WTC11 (cell line): ENCODE measurements around the gene HTR7. TPM values are rescaled to one million over a fixed set of nuclear protein-coding genes. Genes with fewer than 3 reads are reported as not detected.

Experiments
- ATAC-seq: fragments of 200-7000 bp; cut with Tn5 transposase; 2 replicates; pipeline ENCODE4 v1.10.0; 2021; ENCODE audit warnings: mild to moderate bottlenecking, moderate library complexity
- CTCF ChIA-PET: fragments of 300-600 bp; sonication (Branson Sonifier 250); formaldehyde crosslinking; loops from one replicate; lab custom pipeline; 2021; ENCODE audit warnings: antibody characterized with exemption; lab: Charles Lee
- POLR2A ChIA-PET: fragments of 350-600 bp; sonication (Branson Sonifier 250); formaldehyde crosslinking; loops from one replicate; lab custom pipeline; 2021; ENCODE audit warnings: antibody characterized with exemption; lab: Charles Lee
- DNase-seq: peaks from one replicate; pipeline ENCODE4 v3.0.0; 2021; ENCODE audit warnings: low spot score
- H3K27ac Mint-ChIP-seq: 2 replicates; pipeline ENCODE4 v1.8.0; 2021; ENCODE audit warnings: mixed read lengths
- H3K27me3 Mint-ChIP-seq: 2 replicates; pipeline ENCODE4 v1.8.0; 2021; ENCODE audit warnings: low read depth, mild to moderate bottlenecking, moderate library complexity, mixed read lengths
- H3K36me3 Mint-ChIP-seq: 2 replicates; pipeline ENCODE4 v1.8.0; 2021; ENCODE audit warnings: mixed read lengths
- H3K4me1 Mint-ChIP-seq: 2 replicates; pipeline ENCODE4 v1.8.0; 2022; ENCODE audit warnings: mixed read lengths
- H3K4me3 Mint-ChIP-seq: 2 replicates; pipeline ENCODE4 v1.8.0; 2021; ENCODE audit warnings: mild to moderate bottlenecking, moderate library complexity, mixed read lengths
- H3K9me3 Mint-ChIP-seq: 2 replicates; pipeline ENCODE4 v1.8.0; 2021; ENCODE audit warnings: mixed read lengths
- ESRRA ChIP-seq: sonication (generic); formaldehyde crosslinking; IDR thresholded peaks from 2 replicates; pipeline ENCODE4 v1.8.1; 2022; ENCODE audit warnings: mild to moderate bottlenecking, missing genetic modification reagents, borderline replicate concordance
- ETV6 ChIP-seq: sonication (generic); formaldehyde crosslinking; IDR thresholded peaks from 2 replicates; pipeline ENCODE4 v1.8.1; 2022; ENCODE audit warnings: mild to moderate bottlenecking, missing genetic modification reagents
- FOXP1 ChIP-seq: sonication (generic); formaldehyde crosslinking; IDR thresholded peaks from 2 replicates; pipeline ENCODE4 v1.8.0; 2022; ENCODE audit warnings: missing genetic modification reagents, mild to moderate bottlenecking, moderate library complexity, borderline replicate concordance
- KAT7 ChIP-seq: sonication (generic); formaldehyde crosslinking; IDR thresholded peaks from 2 replicates; pipeline ENCODE4 v1.8.1; 2023; ENCODE audit warnings: missing genetic modification reagents, mild to moderate bottlenecking, borderline replicate concordance
- SMAD3 ChIP-seq: sonication (generic); formaldehyde crosslinking; IDR thresholded peaks from 2 replicates; pipeline ENCODE4 v1.8.0; 2022; ENCODE audit warnings: missing genetic modification reagents, mild to moderate bottlenecking, borderline replicate concordance
- SP1 ChIP-seq: sonication (generic); formaldehyde crosslinking; conservative IDR thresholded peaks from 2 replicates; pipeline ENCODE4 v1.8.1; 2022; ENCODE audit warnings: missing genetic modification reagents
- ZNF121 ChIP-seq: sonication (generic); formaldehyde crosslinking; IDR thresholded peaks from 2 replicates; pipeline ENCODE4 v1.8.0; 2023; ENCODE audit warnings: missing genetic modification reagents
- ZNF219 ChIP-seq: sonication (generic); formaldehyde crosslinking; IDR thresholded peaks from 2 replicates; pipeline ENCODE4 v1.8.0; 2023; ENCODE audit warnings: missing genetic modification reagents, mild to moderate bottlenecking, borderline replicate concordance
- ZNF671 ChIP-seq: fragments of 250-450 bp; sonication (Bioruptor Pico); IDR thresholded peaks from 2 replicates; pipeline ENCODE4 v1.8.0; 2021; ENCODE audit warnings: mild to moderate bottlenecking
- total RNA-seq: library from RNA; stranded (reverse); gene quantifications from 3 replicates; pipeline ENCODE4 v1.2.3, GENCODE V29; 2021
- TF ChIP-seq, protein P1 (sequence below): sonication (generic); formaldehyde crosslinking; IDR thresholded peaks from 2 replicates; pipeline ENCODE4 v1.8.0; 2022; ENCODE audit warnings: mild to moderate bottlenecking, missing genetic modification reagents
- TF ChIP-seq, protein P2 (sequence below): sonication (generic); formaldehyde crosslinking; IDR thresholded peaks from 2 replicates; pipeline ENCODE4 v1.8.1; 2022; ENCODE audit warnings: low read depth, missing genetic modification reagents, borderline replicate concordance
- TF ChIP-seq, protein P3 (sequence below): fragments of 250-450 bp; sonication (Bioruptor Pico); IDR thresholded peaks from 2 replicates; pipeline ENCODE4 v1.9.0; 2021; ENCODE audit warnings: mild to moderate bottlenecking
- TF ChIP-seq, protein P4 (sequence below): sonication (generic); formaldehyde crosslinking; IDR thresholded peaks from 2 replicates; pipeline ENCODE4 v1.8.0; 2023; ENCODE audit warnings: mild to moderate bottlenecking, missing genetic modification reagents
- TF ChIP-seq, protein P5 (sequence below): sonication (generic); formaldehyde crosslinking; conservative IDR thresholded peaks from 2 replicates; pipeline ENCODE4 v1.8.1; 2023; ENCODE audit warnings: mild to moderate bottlenecking, low read depth, missing genetic modification reagents, moderate library complexity

HTR7 gene
- total RNA-seq, 1 experiment from 2014 or later, result 11.2 TPM

DNA sequence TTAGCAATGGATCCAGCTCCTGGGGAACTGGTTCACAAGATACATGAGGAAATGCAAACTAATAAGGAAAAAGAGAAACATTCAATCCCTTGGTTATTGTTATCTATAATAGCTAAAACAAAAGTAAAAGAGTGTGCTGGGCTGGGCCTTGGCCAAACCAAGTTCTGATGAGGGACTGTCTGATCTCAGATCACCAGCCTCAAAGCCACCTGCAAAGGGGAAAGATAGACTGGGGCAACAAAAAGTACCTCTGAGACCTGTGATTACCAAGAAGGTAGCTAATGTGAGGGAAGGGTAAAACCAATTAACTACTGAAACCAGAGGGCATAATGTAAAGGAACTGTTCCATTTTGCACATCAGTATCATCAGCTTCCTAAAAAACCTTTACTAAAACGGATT, 51.2 kb downstream of the HTR7 start (continued):
- TF ChIP-seq, protein P1, sequence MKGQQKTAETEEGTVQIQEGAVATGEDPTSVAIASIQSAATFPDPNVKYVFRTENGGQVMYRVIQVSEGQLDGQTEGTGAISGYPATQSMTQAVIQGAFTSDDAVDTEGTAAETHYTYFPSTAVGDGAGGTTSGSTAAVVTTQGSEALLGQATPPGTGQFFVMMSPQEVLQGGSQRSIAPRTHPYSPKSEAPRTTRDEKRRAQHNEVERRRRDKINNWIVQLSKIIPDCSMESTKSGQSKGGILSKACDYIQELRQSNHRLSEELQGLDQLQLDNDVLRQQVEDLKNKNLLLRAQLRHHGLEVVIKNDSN (CRISPR knock-in tag), result no peak
- TF ChIP-seq, protein P2, sequence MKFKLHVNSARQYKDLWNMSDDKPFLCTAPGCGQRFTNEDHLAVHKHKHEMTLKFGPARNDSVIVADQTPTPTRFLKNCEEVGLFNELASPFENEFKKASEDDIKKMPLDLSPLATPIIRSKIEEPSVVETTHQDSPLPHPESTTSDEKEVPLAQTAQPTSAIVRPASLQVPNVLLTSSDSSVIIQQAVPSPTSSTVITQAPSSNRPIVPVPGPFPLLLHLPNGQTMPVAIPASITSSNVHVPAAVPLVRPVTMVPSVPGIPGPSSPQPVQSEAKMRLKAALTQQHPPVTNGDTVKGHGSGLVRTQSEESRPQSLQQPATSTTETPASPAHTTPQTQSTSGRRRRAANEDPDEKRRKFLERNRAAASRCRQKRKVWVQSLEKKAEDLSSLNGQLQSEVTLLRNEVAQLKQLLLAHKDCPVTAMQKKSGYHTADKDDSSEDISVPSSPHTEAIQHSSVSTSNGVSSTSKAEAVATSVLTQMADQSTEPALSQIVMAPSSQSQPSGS, result no peak
- TF ChIP-seq KAT7 (CRISPR knock-in tag) (no peak), FOXP1 (CRISPR knock-in tag) (no peak), ZNF671 (CRISPR knock-in tag) (no peak), SMAD3 (CRISPR knock-in tag) (no peak)
- TF ChIP-seq, protein P3, sequence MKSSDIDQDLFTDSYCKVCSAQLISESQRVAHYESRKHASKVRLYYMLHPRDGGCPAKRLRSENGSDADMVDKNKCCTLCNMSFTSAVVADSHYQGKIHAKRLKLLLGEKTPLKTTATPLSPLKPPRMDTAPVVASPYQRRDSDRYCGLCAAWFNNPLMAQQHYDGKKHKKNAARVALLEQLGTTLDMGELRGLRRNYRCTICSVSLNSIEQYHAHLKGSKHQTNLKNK (CRISPR knock-in tag), result no peak
- TF ChIP-seq, protein P4, sequence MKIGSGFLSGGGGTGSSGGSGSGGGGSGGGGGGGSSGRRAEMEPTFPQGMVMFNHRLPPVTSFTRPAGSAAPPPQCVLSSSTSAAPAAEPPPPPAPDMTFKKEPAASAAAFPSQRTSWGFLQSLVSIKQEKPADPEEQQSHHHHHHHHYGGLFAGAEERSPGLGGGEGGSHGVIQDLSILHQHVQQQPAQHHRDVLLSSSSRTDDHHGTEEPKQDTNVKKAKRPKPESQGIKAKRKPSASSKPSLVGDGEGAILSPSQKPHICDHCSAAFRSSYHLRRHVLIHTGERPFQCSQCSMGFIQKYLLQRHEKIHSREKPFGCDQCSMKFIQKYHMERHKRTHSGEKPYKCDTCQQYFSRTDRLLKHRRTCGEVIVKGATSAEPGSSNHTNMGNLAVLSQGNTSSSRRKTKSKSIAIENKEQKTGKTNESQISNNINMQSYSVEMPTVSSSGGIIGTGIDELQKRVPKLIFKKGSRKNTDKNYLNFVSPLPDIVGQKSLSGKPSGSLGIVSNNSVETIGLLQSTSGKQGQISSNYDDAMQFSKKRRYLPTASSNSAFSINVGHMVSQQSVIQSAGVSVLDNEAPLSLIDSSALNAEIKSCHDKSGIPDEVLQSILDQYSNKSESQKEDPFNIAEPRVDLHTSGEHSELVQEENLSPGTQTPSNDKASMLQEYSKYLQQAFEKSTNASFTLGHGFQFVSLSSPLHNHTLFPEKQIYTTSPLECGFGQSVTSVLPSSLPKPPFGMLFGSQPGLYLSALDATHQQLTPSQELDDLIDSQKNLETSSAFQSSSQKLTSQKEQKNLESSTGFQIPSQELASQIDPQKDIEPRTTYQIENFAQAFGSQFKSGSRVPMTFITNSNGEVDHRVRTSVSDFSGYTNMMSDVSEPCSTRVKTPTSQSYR (CRISPR knock-in tag), result no peak

DNA sequence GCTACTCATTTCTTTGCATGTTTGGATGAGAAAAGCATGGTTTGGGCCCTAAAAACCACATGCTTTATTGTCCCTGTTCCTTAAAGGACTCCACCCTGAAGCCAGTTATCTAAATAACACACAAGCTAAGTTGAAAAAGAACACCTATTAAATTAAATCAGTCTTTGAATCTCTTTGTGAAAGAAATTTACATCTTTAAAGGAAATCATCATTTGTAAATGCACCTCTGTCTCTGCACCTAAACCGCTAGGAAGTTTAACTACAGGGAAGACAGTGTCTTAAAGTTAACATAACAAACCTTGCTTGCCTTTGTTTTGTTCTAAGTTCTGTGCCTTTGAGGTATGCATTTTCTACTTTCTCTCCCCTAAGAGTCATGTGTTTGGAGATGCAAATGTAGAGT, 52.6 kb downstream of the HTR7 start:
- Mint-ChIP-seq H3K4me1 (peaks cover 52% of the 10 kb centered on the region), H3K27me3 (peaks cover 80% of the 10 kb centered on the region), H3K36me3 (peaks cover 54% of the 10 kb centered on the region), H3K9me3 (peaks cover 53% of the 10 kb centered on the region), H3K27ac (peak overlapping the region; percentile 82), H3K4me3 (peak overlapping the region; percentile 15; the same call in 1 of the 2 replicates)
- ChIA-PET POLR2A (interaction anchor here (1.3 kb wide), 1 partner anchor 9 kb away, joined by 4 read pairs; no protein-coding TSS in a partner anchor), CTCF (interaction anchor here (3.7 kb wide), 1 partner anchor 17 kb away, joined by 21 read pairs; no protein-coding TSS in a partner anchor)
- ATAC-seq (peak; percentile 92), DNase-seq (no peak)
- no peak for TF ChIP-seq ESRRA (CRISPR knock-in tag)
- TF ChIP-seq SP1 (CRISPR knock-in tag), result 0 out of 2 replicates have a peak, but pooled peaks have one; percentile 20

DNA sequence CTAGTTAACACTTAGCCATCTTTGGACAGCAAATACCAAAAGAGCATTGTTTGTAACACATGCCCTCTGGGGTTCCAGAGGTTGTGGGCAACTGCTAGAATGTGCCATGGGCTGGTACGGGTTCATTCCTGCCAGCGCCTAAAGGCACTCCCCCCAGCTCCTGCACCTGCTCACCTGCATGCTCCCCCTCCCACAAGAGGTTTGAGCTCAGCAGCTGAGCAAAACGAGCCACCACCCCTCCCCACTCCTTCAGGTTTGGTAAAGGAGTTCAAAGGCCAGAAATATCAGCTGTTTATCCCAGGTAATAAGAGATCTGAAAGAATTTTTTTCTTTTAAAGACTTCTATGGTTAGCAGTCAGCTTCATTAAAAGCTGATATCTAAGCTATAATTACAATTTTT, 53.5 kb downstream of the HTR7 start:
- no peak overlapping the region for H3K27ac Mint-ChIP-seq
- H3K4me3 Mint-ChIP-seq, result no peak overlapping the region
- POLR2A ChIA-PET, result interaction anchor here (1.3 kb wide), 1 partner anchor 9 kb away, joined by 4 read pairs; no protein-coding TSS in a partner anchor
- ATAC-seq, result no peak
- peaks cover 52% of the 10 kb centered on the region for H3K4me1 Mint-ChIP-seq
- peaks cover 51% of the 10 kb centered on the region for H3K36me3 Mint-ChIP-seq
- peak; percentile 20 for DNase-seq
- TF ChIP-seq ZNF219 (CRISPR knock-in tag), result no peak
- TF ChIP-seq ZNF121, result no peak
- TF ChIP-seq, protein P5, sequence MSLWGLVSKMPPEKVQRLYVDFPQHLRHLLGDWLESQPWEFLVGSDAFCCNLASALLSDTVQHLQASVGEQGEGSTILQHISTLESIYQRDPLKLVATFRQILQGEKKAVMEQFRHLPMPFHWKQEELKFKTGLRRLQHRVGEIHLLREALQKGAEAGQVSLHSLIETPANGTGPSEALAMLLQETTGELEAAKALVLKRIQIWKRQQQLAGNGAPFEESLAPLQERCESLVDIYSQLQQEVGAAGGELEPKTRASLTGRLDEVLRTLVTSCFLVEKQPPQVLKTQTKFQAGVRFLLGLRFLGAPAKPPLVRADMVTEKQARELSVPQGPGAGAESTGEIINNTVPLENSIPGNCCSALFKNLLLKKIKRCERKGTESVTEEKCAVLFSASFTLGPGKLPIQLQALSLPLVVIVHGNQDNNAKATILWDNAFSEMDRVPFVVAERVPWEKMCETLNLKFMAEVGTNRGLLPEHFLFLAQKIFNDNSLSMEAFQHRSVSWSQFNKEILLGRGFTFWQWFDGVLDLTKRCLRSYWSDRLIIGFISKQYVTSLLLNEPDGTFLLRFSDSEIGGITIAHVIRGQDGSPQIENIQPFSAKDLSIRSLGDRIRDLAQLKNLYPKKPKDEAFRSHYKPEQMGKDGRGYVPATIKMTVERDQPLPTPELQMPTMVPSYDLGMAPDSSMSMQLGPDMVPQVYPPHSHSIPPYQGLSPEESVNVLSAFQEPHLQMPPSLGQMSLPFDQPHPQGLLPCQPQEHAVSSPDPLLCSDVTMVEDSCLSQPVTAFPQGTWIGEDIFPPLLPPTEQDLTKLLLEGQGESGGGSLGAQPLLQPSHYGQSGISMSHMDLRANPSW (CRISPR knock-in tag), result no peak
- 0 out of 2 replicates have a peak, but pooled peaks have one; percentile 14 for TF ChIP-seq ETV6 (CRISPR knock-in tag)
- TF ChIP-seq, all 79 proteins: peak for 1
- CTCF ChIA-PET, result interaction anchor here (1.2 to 3.7 kb wide), 3 partner anchors 17 to 76 kb away, joined by 3 to 21 read pairs (median 4); no protein-coding TSS in a partner anchor
- Mint-ChIP-seq H3K9me3 (peaks cover 59% of the 10 kb centered on the region), H3K27me3 (peaks cover 79% of the 10 kb centered on the region)
